Memory B cell (primary cell): ENCODE data around the gene PALLD.

Source experiments
- ATAC-seq: fragments of 150-1000 bp; cut with Tn5 transposase; 2 replicates; pipeline ENCODE4 v1.10.0; 2021; ENCODE audit warnings: low read depth, mild to moderate bottlenecking, moderate library complexity
- DNase-seq, 2 donors: peaks; one replicate each; pipeline ENCODE4 v3.0.0; 2022; ENCODE audit warnings: low spot score in 2 of 2
- H3K27ac Mint-ChIP-seq: one replicate; pipeline ENCODE4 v1.8.0; 2022; ENCODE audit warnings: mild to moderate bottlenecking, moderate library complexity, mixed read lengths
- H3K27me3 Mint-ChIP-seq: one replicate; pipeline ENCODE4 v1.8.0; 2022; ENCODE audit warnings: mixed read lengths
- H3K36me3 Mint-ChIP-seq: one replicate; pipeline ENCODE4 v1.8.0; 2022; ENCODE audit warnings: mild to moderate bottlenecking, mixed read lengths
- H3K4me1 Mint-ChIP-seq: one replicate; pipeline ENCODE4 v1.8.0; 2022; ENCODE audit warnings: mixed read lengths
- H3K4me3 Mint-ChIP-seq: one replicate; pipeline ENCODE4 v1.8.0; 2022; ENCODE audit warnings: mild to moderate bottlenecking, moderate library complexity, mixed read lengths
- H3K9me3 Mint-ChIP-seq: one replicate; pipeline ENCODE4 v1.8.0; 2022; ENCODE audit warnings: mixed read lengths

Gene PALLD

DNA sequence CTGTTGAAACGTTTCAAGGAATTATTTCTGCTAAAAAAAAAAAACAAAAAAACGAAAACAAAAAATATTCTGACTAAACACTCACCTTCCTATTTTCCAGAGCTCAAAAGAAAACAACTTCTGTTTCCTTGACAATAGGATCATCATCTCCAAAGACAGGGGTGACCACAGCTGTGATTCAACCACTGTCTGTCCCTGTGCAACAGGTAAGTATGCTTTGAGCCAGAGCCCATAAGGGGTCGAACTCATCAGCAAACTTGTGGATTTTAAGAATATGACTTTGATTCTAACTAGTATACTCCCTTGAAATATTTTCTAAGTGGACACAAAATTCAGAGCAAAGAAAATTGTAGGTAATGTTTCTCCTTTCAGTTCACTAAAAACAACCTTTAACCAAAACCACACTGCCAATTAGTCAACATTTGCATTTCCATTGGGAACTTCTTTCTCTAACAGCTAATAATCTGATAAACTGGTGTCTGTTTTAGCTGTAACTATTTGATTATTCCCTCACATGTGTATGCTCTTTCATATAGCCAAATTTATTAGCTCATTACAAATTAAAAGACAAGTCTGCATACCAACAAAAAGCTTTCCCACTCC is 186.1 kb downstream of the PALLD start:
- no peak for ATAC-seq
- Mint-ChIP-seq H3K36me3 (no peaks in the 10 kb centered on the region), H3K4me1 (no peaks in the 10 kb centered on the region), H3K27ac (no peak overlapping the region), H3K9me3 (peaks cover 3% of the 10 kb centered on the region), H3K4me3 (no peak overlapping the region), H3K27me3 (peaks cover 5% of the 10 kb centered on the region)
- DNase-seq = no peak

DNA sequence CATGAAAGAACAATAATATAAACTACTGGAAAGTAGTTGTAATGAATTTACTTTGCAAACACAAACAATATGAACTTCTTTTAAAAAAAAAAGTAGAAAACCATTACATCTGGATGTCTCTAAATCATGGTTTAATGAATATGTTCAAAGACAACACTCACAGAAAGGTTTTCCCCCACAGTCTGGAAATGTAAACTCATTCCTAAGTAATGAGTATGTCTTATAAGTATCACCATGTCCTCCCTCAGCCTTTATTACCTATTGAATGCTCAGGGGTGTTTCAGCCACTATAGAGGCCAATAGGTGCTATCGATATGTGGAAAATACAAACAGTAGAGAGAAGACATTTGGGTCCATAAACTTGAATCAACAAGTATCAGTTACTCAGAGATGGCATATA is 186.7 kb downstream of the PALLD start:
- H3K36me3 Mint-ChIP-seq = no peaks in the 10 kb centered on the region
- no peaks in the 10 kb centered on the region for H3K4me1 Mint-ChIP-seq
- no peak for DNase-seq
- H3K9me3 Mint-ChIP-seq = peaks cover 3% of the 10 kb centered on the region
- ATAC-seq = no peak
- peaks cover 4% of the 10 kb centered on the region for H3K27me3 Mint-ChIP-seq
- H3K27ac Mint-ChIP-seq = no peak overlapping the region
- H3K4me3 Mint-ChIP-seq = no peak overlapping the region

DNA sequence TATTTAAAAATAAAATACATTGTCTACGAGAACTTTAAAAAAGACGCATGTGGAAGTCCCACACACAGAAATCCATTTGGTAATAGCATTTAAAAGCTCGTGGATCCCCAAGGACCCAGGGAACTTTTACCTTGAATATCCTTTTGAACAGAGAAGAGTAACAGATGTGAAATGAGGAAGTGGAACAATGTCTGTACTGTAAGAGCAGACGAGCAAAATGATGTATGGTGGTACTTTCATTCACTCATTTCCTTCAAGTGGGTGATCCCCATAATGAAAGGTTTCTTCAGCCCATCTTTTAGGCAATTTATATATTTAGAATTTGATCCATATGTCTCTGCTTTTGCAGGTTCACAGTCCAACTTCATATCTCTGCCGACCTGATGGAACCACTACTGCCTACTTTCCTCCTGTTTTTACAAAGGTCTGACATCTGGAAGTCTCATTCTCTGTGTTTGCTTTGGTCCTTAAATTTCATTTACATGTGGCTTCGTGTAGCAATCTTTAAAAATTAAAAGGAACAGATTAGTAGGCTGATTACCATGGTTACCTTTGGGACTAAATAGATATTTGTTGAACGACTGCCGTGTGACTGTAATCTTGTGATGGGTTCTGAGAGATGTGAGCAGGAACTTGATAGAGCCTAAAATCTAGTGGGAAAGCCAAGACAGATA is 188.4 kb downstream of the PALLD start:
- no peak for ATAC-seq
- Mint-ChIP-seq H3K27me3 (no peaks in the 10 kb centered on the region), H3K4me3 (no peak overlapping the region), H3K36me3 (no peaks in the 10 kb centered on the region), H3K9me3 (no peaks in the 10 kb centered on the region), H3K27ac (peak overlapping the region; percentile 31), H3K4me1 (no peaks in the 10 kb centered on the region)
- DNase-seq = no peak

DNA sequence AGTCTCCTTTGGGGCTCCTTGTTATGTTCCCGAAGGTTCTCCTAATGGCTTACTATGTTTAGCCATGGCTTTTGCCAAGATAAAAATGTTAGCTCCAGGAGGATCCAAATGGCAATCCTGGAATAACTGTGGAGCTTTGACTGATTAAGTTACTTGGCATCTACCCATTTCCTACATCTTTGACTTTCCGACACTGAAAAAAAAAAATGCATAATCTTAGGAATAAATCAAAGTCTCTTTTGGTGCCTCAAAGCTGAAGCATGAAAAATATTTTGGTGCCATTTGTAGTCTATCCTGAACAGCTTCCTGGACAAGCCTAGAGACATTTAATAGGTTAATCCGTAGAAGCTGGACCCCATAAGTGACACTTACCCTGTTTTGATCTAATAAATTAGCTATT is 191.7 kb downstream of the PALLD start:
- H3K27me3 Mint-ChIP-seq = peaks cover 3% of the 10 kb centered on the region
- ATAC-seq = no peak
- no peak for DNase-seq
- no peaks in the 10 kb centered on the region for H3K9me3 Mint-ChIP-seq
- no peak overlapping the region for H3K27ac Mint-ChIP-seq
- H3K36me3 Mint-ChIP-seq = no peaks in the 10 kb centered on the region
- no peak overlapping the region for H3K4me3 Mint-ChIP-seq
- H3K4me1 Mint-ChIP-seq = no peaks in the 10 kb centered on the region

DNA sequence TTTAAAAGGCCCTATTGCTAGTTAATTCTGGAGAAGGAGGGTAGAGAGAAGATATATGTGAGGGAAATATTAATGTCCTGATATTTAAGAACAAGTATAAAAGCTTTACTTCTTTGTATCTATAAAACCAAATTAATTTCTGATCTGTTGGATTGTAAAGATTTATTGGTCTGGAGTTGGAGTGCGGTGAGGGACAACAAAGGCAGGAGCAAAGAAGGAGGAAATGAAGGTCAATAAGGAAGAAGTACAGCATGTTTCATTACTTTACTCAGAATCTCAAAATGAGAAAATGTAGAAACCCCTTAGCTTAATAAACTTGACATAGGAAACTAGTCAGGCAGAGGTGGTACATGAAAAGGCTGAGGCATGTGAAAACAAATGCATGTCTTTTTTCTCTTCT is 192.9 kb downstream of the PALLD start:
- DNase-seq (no peak), ATAC-seq (no peak)
- no peaks in the 10 kb centered on the region for H3K4me1 Mint-ChIP-seq
- no peaks in the 10 kb centered on the region for H3K36me3 Mint-ChIP-seq
- no peak overlapping the region for H3K27ac Mint-ChIP-seq
- no peak overlapping the region for H3K4me3 Mint-ChIP-seq
- H3K27me3 Mint-ChIP-seq = peaks cover 4% of the 10 kb centered on the region
- no peaks in the 10 kb centered on the region for H3K9me3 Mint-ChIP-seq

DNA sequence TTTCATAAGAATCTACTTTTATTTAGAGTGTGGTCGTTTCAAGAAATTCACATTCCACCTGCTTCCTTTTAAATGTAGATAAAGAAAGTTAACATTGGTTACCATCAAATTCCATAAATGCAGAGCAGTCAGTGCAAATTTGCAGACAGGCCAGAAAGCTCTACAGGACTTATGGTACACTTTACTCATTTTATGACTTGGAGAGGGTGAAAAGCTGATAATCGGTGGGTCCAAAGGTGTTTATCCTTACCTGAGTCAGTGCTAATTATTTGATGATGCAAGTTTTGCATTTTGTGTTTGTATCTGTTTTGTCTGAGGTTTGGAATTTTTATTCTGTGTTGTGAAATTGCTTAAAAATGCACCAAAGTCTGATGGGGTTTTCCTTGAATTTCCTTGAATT is 193.3 kb downstream of the PALLD start:
- Mint-ChIP-seq H3K27me3 (peaks cover 4% of the 10 kb centered on the region), H3K4me1 (no peaks in the 10 kb centered on the region), H3K9me3 (no peaks in the 10 kb centered on the region), H3K4me3 (no peak overlapping the region), H3K36me3 (no peaks in the 10 kb centered on the region), H3K27ac (no peak overlapping the region)
- ATAC-seq = no peak
- DNase-seq = no peak

DNA sequence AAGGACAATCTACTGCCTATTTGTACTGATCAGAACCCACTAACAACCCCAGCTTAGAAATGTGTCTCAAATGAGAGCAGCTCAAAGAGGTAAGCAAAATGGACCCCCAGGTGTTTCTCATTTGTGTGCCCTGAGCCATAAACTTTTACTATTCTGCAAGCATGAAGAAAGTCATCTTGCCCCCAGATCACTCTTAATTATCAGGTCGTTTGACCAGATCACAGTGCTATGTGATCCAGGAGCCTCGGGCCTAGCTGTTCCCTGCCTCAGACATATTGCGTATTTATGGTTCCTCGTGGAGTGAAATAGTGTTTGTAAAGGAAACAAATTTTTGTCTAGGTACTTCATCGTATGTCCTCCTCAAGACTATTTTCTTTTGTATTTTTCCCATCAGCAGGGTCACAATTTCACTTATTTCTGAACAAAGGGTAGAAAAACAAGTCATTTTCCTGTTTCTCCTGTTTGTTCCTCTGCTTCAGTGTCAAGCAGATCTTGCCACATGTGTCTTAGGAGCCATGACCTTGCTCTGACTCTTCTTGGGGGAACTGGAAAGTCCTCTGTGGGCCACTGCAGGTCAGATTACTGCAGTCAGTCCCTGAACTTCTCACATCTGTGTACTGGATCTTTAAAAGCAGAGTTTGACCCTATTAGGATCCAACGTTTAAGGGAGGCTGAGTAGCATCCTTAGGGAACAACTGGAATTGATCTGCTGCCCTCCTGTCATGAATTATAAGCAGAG is 194.9 kb downstream of the PALLD start:
- H3K4me1 Mint-ChIP-seq = no peaks in the 10 kb centered on the region
- peaks cover 4% of the 10 kb centered on the region for H3K27me3 Mint-ChIP-seq

DNA sequence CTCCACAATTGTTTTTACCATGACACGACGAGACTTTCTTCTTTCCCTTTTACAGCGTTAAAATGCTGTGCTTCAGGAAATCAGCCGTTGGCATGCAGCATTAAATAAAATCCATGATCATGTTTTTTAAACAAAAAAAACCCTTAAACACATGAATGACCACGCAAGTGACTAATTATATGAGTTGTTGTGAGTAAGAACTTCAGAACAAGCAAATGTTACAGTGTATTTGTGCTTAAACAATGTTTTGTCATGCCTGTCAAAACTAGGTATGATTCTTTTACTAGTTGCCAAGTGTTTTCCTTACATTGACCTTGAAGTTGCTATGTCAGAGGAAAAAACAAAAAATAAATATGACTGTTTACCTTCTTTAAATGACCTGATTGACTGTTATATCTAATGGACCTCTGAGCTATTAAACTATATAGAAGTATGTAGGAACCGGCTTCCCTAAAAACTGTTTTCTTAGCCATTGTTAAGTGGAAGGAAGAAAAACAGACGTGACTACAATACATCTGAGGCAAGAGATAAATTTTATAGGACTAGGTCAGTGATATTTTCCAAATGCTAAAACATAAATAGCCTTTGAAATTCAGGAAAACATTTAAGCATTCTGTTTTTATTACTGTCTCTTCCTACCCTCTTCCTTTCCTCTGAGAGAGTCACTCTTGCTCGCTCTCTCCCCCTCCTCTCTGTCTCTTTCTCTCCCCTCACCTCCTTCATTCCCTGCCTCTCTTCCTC is 197.1 kb downstream of the PALLD start:
- DNase-seq (no peak), ATAC-seq (no peak)
- H3K27ac Mint-ChIP-seq = no peak overlapping the region
- H3K4me1 Mint-ChIP-seq = no peaks in the 10 kb centered on the region
- H3K36me3 Mint-ChIP-seq = no peaks in the 10 kb centered on the region
- H3K4me3 Mint-ChIP-seq = no peak overlapping the region
- peaks cover 4% of the 10 kb centered on the region for H3K27me3 Mint-ChIP-seq
- no peaks in the 10 kb centered on the region for H3K9me3 Mint-ChIP-seq

More for the DNA sequence above, 194.9 kb downstream of the PALLD start:
- DNase-seq (no peak), ATAC-seq (no peak)
- no peak overlapping the region for H3K4me3 Mint-ChIP-seq
- no peak overlapping the region for H3K27ac Mint-ChIP-seq
- H3K9me3 Mint-ChIP-seq = no peaks in the 10 kb centered on the region
- no peaks in the 10 kb centered on the region for H3K36me3 Mint-ChIP-seq

DNA sequence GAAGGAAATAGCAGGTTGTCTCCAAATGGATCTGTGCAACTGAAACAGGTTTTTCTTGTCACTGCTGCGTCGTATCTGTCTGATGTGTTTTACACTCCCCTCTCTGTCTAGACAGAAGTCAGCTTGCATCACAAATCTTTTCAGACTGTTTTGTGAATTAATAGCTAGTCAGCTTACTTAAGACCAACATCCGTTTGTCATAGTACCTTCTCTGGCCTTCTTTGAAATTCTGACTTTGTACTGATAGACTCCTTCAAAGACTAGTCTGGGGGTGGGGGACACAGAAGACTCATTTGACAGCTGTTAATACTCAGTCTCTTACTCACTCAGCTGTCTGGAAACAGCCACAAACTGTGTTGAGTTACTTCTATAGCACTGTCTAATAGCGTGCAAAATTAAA is 197.8 kb downstream of the PALLD start:
- no peaks in the 10 kb centered on the region for H3K36me3 Mint-ChIP-seq
- H3K4me3 Mint-ChIP-seq = no peak overlapping the region
- DNase-seq (no peak), ATAC-seq (no peak)
- no peaks in the 10 kb centered on the region for H3K9me3 Mint-ChIP-seq
- peaks cover 4% of the 10 kb centered on the region for H3K27me3 Mint-ChIP-seq
- H3K27ac Mint-ChIP-seq = no peak overlapping the region
- no peaks in the 10 kb centered on the region for H3K4me1 Mint-ChIP-seq

DNA sequence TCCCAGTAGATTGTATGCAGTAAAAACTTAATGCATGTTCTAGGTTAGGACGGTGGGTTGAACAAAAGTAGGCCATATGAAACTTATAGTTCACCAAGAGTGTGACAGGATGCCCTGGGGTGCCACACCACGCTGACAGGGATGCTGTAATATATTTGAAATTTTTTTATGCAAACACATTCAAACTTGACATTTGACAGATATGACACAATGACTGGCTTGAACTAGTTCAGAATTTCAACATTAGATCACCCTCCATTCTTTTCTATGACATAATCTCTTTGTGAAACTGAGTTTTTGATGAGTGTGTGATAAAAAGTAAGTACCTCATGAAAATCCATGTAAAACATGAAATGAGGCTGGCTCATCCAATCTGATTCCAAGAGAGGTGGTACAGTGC is 198.4 kb downstream of the PALLD start:
- Mint-ChIP-seq H3K27me3 (peaks cover 4% of the 10 kb centered on the region), H3K4me3 (no peak overlapping the region), H3K27ac (no peak overlapping the region), H3K4me1 (no peaks in the 10 kb centered on the region), H3K36me3 (no peaks in the 10 kb centered on the region), H3K9me3 (no peaks in the 10 kb centered on the region)
- DNase-seq (no peak), ATAC-seq (no peak)

DNA sequence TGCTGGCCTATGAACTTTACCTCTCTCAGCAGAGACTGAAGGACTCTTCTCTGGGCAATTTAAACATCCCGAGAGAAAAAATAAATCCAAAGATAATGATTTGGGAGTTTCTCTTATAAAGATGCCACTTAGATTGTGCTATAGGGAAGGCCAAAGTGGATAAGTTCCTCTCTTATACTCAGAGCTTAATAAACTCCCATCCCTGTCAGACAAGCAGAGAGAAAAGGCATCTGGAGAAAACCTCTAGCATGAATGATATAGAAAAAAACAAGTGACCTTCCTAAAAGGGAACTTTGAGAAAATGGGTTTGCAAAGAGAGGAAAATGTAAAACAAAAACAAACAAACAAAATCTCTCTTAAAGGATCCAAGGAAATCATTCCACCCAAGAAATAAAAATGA is 199.4 kb downstream of the PALLD start:
- no peak for ATAC-seq
- Mint-ChIP-seq H3K27me3 (peaks cover 4% of the 10 kb centered on the region), H3K4me1 (no peaks in the 10 kb centered on the region), H3K36me3 (no peaks in the 10 kb centered on the region), H3K27ac (no peak overlapping the region), H3K9me3 (no peaks in the 10 kb centered on the region), H3K4me3 (no peak overlapping the region)
- DNase-seq = no peak

DNA sequence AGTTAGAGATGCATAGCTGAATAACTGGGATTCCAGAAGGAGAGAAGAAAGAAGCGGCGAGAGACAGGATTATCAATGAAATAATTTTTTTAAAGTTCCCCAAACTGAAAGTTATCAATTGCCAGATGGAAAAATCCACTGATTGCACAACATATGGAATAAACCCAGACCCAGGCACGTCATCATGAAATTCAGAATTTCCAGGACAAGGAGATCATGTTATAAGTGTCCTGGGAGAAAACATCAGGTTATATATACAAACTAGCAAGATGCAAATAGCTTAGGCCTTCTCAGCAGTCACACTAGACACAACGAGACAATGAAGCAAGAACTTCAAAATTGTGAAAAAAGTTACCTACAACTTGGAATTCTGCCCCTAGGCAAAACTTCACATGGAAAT is 200.0 kb downstream of the PALLD start:
- peaks cover 4% of the 10 kb centered on the region for H3K27me3 Mint-ChIP-seq

DNA sequence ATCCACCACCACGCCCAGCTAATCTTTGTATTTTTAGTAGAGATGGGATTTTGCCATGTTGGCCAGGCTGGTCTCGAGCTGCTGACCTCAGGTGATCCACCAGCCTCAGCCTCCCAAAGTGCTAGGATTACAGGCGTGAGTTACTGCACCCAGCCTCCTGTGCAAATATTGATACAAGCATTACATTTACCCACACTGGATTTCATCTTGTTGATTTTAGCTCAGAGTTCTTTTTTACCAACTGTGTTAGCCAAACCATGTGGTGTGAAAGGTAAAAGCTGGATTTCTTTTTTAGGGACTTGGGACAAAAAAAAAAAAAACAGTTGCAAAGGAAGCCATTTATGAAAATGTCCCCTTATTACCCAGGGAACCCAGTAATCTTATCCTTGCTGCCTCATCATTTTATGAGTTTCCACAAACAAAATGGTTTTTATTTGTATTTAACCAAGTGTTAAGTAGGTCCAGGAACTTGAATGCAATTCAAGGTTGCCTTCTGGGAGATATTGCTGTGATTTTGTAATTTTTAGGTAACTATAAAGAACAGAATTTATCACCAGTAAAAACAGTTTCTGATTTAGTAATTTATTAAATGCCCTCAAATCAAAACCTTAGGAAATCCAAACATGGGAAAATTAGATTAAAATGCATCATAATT is 202.5 kb downstream of the PALLD start:
- Mint-ChIP-seq H3K4me3 (no peak overlapping the region), H3K4me1 (no peaks in the 10 kb centered on the region), H3K27ac (no peak overlapping the region), H3K36me3 (no peaks in the 10 kb centered on the region), H3K9me3 (no peaks in the 10 kb centered on the region), H3K27me3 (no peaks in the 10 kb centered on the region)
- ATAC-seq (no peak), DNase-seq (no peak)

More for the DNA sequence above, 200.0 kb downstream of the PALLD start:
- ATAC-seq = no peak
- Mint-ChIP-seq H3K4me1 (no peaks in the 10 kb centered on the region), H3K4me3 (no peak overlapping the region), H3K36me3 (no peaks in the 10 kb centered on the region), H3K27ac (no peak overlapping the region), H3K9me3 (no peaks in the 10 kb centered on the region)
- DNase-seq = no peak

DNA sequence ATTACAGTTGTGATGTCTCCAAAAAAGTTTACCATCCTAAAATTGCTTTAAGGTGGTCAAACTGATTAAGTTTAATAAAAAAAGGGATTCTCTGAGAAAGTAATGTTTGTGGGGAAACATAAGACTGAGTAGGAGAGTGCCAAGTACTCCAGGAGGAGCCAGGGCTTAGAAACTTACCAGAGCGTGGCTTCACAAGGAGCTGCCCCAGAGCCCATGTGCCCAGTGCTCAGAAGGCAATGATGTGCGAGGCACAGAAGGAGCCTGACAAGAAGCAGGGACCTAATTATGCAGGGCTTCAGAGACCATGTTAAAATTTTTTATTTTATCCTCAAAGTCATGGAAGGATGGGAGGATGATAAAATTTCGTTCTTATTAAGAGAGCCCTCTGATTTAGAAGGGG is 204.2 kb downstream of the PALLD start:
- no peak overlapping the region for H3K27ac Mint-ChIP-seq
- ATAC-seq = no peak
- H3K27me3 Mint-ChIP-seq = no peaks in the 10 kb centered on the region
- H3K36me3 Mint-ChIP-seq = no peaks in the 10 kb centered on the region
- H3K4me3 Mint-ChIP-seq = no peak overlapping the region
- no peaks in the 10 kb centered on the region for H3K9me3 Mint-ChIP-seq
- H3K4me1 Mint-ChIP-seq = no peaks in the 10 kb centered on the region
- DNase-seq = no peak
